HT-29 (cell line): ENCODE measurements around the gene HS6ST2. TPM values are rescaled to one million over a fixed set of nuclear protein-coding genes. Genes with fewer than 3 reads are reported as not detected.
A peak's percentile ranks its signal among the peaks of the same experiment; 100 is the strongest.

Experiments
- DNase-seq: peaks from one replicate; pipeline ENCODE4 v3.0.0-alpha.2; 2015; ENCODE audit warnings: low spot score
- total RNA-seq: library from RNA; depleted of rRNA; stranded (reverse); fragments of >200 nt; shearing (Covaris generic); gene quantifications from 2 replicates; pipeline ENCODE4 v1.2.3, GENCODE V29; 2014

The HS6ST2 gene
- total RNA-seq, 1 experiment from 2014 or later, result not detected

GRCh38 chrX:132676561-132677186, 281.8 kb downstream of the HS6ST2 start:
- DNase-seq, result peak; percentile 1

GRCh38 chrX:132676102-132676501, 282.3 kb downstream of the HS6ST2 start:
- DNase-seq, result peak; percentile 23

GRCh38 chrX:132673331-132673730, 285.1 kb downstream of the HS6ST2 start:
- no peak for DNase-seq

- DNase-seq, result no peak
Observed at GRCh38 chrX:132671229-132671641, 287.2 kb downstream of the HS6ST2 start.

GRCh38 chrX:132669142-132669541, 289.3 kb downstream of the HS6ST2 start:
- DNase-seq, result no peak

- DNase-seq, result no peak
Observed at GRCh38 chrX:132668178-132668577, 290.3 kb downstream of the HS6ST2 start.

- DNase-seq, result no peak
Observed at GRCh38 chrX:132665676-132666075, 292.8 kb downstream of the HS6ST2 start.

GRCh38 chrX:132664273-132664672, 294.2 kb downstream of the HS6ST2 start:
- DNase-seq, result no peak

- DNase-seq, result no peak
Observed at GRCh38 chrX:132662844-132663243, 295.6 kb downstream of the HS6ST2 start.

- DNase-seq, result no peak
Observed at GRCh38 chrX:132657876-132658275, 300.6 kb downstream of the HS6ST2 start.

- DNase-seq, result no peak
Observed at GRCh38 chrX:132652871-132653270, 305.6 kb downstream of the HS6ST2 start.

GRCh38 chrX:132651421-132652086, 306.9 kb downstream of the HS6ST2 start:
- DNase-seq, result peak; percentile 2

- no peak for DNase-seq
Observed at GRCh38 chrX:132648895-132649294, 309.5 kb downstream of the HS6ST2 start.

GRCh38 chrX:132639446-132639845, 319.0 kb downstream of the HS6ST2 start:
- no peak for DNase-seq

- DNase-seq, result no peak
Observed at GRCh38 chrX:132638313-132638712, 320.1 kb downstream of the HS6ST2 start.

GRCh38 chrX:132636080-132636479, 322.3 kb downstream of the HS6ST2 start:
- DNase-seq, result peak; percentile 21

- no peak for DNase-seq
Observed at GRCh38 chrX:132634521-132634920, 323.9 kb downstream of the HS6ST2 start.

GRCh38 chrX:132631579-132632232, 326.7 kb downstream of the HS6ST2 start:
- DNase-seq, result peak; percentile 57

GRCh38 chrX:132624466-132624865, 334.0 kb downstream of the HS6ST2 start:
- DNase-seq, result no peak

- no peak for DNase-seq
Observed at GRCh38 chrX:132623942-132624341, 334.5 kb downstream of the HS6ST2 start.

- no peak for DNase-seq
Observed at GRCh38 chrX:132623300-132623699, 335.1 kb downstream of the HS6ST2 start.

- no peak for DNase-seq
Observed at GRCh38 chrX:132622130-132622529, 336.3 kb downstream of the HS6ST2 start.

- no peak for DNase-seq
Observed at GRCh38 chrX:132618810-132619209, 339.6 kb downstream of the HS6ST2 start.
